NCI-H2196 treated with DMSO at 0.1 percent for 48 hours (cell line): Measurements from ENCODE around the gene ITPRIP.

ENCODE experiments used
- DNase-seq: peaks from one replicate; lab custom pipeline; 2025; ENCODE audit not compliant: unreplicated experiment; lab: John Stamatoyannopoulos, UW

ITPRIP gene

GRCh38 chr10:104337985-104338735, at the start of gene ITPRIP:
Gene ITPRIP (minus strand): TSS chr10:104338465. CDS start chr10:104316051, 22,414 bp downstream.
- no peak for DNase-seq

GRCh38 chr10:104387130-104387888, 49.0 kb upstream of the ITPRIP start:
- no peak for DNase-seq

DNA sequence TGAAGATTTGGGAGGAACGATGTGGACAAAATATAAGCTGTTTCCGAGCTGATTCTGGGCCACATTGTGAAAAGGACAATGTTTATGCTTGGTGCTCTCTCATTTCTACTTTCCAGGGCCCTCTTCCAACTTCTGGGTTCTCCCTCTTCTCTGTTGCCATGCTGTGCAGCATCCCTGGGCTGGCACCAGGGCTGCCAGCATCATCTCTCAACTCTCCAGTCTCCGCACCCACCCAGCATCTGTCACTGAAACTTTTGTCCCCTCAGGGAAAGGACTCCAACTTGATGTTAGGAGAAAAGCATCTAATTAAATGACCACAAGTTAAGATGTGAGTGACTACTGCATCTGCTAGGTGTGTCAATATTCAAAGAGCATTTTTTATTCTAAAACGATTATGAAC, 42.1 kb upstream of the ITPRIP start:
- no peak for DNase-seq

DNA sequence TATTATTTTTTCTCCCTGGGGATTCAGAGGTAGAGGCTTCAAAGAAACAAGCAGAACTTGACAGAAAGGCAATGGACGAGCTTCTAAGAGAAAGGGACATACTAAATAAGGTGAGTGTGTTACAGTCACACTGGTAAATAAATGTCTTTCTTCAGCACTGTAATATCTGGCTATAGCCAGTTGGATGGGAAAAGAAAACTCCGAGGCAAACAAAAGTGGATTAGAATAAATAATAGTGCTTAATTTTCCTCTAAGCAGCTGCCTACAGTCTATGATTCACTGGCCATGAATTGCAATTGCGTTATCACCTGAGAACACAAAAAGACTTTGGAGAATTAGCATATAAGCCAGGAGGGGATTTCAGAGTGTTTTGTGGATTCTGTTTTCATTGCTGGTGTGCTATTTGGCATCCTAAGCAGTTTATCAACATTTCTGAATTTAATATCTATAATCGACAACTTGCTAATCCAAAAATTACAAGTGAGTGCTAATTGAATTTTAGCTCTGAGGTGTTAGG, 38.6 kb upstream of the ITPRIP start:
- DNase-seq, result no peak

DNA sequence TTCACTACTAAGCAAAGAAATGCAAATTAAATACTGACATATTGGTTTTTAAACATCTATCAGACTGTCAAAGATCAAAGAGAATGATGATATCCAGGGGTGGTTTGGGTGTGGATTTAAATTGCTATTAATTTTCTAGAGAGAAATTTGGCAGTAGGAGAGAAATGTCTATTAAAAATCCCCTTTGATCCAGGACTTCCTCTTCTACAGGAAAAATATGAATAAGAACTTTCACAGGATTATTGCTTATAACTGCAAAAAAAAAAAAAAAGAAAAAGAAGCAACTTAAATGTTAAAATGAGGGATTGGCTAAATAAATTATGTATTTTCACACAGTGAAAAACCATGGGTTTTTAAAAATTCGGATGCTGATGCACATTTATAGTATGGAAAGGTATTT, 36.3 kb upstream of the ITPRIP start:
- DNase-seq, result no peak

DNA sequence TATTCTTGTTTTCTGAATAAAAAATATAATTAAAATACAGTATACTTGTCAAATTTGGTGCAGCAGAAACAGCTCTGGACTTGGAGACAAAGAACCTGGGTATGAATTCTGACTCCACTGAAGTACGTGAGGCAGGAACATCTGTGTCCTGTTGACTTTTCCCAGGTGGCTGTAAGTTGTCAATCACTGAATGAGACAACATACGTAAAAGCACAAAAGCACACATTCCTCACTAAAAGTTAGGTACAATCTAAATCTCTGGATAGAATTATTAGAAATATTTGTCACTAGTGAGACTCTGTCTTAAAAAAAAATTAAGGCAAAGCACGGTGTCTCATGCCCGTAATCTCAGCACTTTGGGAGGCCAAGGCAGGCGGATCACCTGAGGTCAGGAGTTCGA, 33.5 kb upstream of the ITPRIP start:
- DNase-seq, result no peak

GRCh38 chr10:104368381-104368780, 30.1 kb upstream of the ITPRIP start:
- no peak for DNase-seq

GRCh38 chr10:104367904-104368303, 29.6 kb upstream of the ITPRIP start:
- no peak for DNase-seq

DNA sequence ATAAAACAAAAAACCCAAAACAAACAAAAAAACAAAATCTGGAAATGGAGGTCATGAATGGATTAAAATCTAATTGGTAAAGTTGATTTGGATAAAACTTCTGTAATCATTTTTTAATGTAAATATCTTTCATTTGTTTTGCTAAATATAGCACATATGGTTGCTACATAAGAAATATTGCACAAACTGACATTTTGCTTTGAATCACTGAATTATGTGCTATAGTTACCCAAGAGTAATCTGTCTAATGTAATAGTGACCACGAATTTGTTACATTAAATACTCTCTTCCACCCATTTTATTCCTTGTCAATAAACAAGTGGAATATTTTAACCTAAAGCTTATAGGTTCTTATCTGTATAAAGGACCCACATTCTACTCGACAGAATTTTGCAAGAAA, 21.5 kb upstream of the ITPRIP start:
- DNase-seq, result no peak

GRCh38 chr10:104353325-104354048, 15.2 kb upstream of the ITPRIP start, which contains the start of gene CFAP58:
Gene CFAP58 (plus strand): TSS chr10:104353833. CDS start chr10:104353898, 65 bp downstream.
- peak; percentile 51 for DNase-seq

GRCh38 chr10:104351919-104352318, 13.7 kb upstream of the ITPRIP start:
- no peak for DNase-seq

DNA sequence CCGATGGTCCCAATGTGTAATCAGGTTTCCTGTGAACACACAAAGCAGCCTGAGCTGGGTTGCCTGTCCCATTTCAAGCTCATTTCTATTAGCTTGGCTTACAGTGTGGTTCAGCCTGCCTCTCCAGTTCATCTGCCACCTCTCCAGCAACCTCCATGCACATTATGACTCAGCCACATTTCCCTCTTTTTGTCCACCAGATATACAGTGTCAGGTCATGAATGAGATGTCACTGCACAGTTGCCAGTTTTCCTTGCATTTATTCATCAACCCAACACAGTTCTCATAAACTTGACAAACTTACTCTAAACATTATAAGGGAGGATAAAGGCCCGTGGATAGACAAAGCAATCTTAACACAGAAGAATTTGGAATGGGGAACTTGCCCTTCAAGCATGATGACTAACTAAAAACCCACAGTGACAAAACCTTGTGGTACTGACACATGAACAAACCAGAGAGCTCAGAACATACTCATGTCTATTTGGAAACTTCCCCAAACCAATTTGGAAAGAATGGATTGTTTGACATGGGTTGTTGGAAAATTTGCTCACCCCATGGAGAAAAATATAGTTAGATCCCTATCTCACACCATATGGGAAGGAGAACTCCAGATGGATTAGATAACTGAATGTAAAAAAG, 12.9 kb upstream of the ITPRIP start:
- DNase-seq, result no peak

DNA sequence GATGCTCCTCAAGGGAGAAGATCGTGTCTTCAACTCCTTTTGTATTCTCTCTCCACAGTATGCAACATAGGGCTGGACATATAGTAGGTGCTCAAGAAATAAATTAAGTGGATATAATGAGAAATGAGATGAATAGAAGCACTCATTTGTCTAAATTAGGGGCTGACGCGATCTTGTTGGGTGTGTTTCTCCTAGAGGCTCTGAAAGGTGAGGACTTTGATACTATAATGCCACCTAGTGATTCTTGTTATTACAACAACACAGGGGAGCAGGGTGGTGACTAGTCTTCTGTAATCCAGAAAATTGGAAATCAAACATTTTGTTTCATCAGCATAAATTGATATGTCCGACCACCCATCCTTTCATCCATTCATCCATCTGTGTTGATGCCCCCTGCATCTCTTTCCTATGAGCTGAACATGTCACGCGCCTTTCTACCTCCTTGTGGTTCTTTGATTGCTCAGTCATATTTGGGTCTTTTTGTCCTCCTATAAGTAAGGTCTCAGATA, 11.9 kb upstream of the ITPRIP start:
- no peak for DNase-seq

DNA sequence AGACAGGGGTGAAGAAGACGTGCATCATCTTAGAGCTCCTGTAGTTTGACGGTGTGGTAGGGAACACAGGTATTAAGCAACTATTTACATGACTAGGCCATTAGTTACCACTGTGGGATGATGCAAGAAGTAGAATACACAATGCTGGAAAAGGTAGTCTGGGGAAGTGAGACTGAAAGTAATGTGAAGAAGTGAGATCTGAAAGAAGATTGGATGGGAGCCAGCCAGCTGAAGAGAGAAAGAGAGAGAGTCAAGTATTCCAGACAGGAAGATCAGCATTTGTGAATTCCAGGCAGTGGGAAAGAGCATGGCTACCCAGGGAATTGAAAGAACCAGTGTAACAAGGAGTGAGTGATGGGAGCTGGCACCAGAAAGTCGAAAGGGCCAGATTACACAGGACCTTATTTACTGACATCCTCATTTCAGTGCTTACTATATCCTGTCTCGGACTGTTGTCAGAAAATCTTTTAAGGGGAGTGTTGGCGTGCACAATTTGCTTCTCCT, 11.4 kb upstream of the ITPRIP start:
- no peak for DNase-seq

GRCh38 chr10:104348601-104349000, 10.3 kb upstream of the ITPRIP start:
- no peak for DNase-seq

DNA sequence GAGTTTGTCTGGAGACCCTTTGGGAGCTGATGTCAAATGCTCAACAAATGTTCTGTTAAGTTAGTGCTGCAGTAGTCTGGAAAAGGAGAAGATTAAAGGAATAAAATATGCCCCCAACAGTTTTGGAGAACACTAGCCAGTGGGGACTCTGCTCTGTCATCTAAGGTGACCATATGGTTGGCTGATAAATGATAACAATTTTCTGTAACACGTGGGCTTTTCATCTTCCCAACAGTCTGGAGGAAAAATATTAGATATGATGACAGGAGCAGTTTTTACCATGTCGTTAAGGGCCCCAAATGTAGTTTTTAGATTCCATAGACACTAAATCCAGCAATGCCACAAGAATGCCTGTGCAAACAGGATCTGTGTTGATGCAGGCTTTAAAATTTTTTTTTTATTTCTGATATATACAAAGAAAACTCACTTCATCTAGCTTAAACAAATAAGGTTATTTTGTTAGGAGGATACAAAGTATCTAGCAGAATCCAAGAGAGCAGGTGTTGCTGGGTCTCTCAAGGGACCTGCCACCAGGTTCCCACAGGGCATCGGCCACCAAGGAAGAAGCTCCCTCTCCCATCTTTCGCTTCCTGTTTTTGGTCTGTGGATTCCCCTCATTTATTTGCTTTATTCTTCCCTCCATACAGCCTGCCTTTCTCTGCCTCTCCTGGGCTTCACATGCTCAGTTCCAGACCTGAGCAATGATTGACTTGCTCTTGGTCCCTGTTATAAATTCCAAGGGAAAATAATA, 9.2 kb upstream of the ITPRIP start:
- no peak for DNase-seq

- no peak for DNase-seq
Measured at GRCh38 chr10:104345941-104346340, 7.7 kb upstream of the ITPRIP start.

- DNase-seq, result no peak
Measured at GRCh38 chr10:104345515-104345914, 7.2 kb upstream of the ITPRIP start.

- DNase-seq, result no peak
Measured at GRCh38 chr10:104344219-104344618, 6.0 kb upstream of the ITPRIP start.

GRCh38 chr10:104342941-104343411, 4.7 kb upstream of the ITPRIP start:
- no peak for DNase-seq
